ENCODE data around the gene TCIRG1.
"Not testable (repeated sequence)": the region's sequence is repeated elsewhere in the genome, so short reads cannot be mapped to it uniquely, and the experiment has no call there.

The TCIRG1 gene

GRCh38 chr11:68056317-68057285, 17.8 kb downstream of the TCIRG1 start:
- DNase-seq = no peak

- no peak for DNase-seq
Observed at GRCh38 chr11:68057807-68058206, 19.0 kb downstream of the TCIRG1 start.

- DNase-seq = no peak
Observed at GRCh38 chr11:68061508-68061907, 22.7 kb downstream of the TCIRG1 start.

GRCh38 chr11:68064926-68065325, 26.1 kb downstream of the TCIRG1 start:
- no peak for DNase-seq

- no peak for DNase-seq
Observed at GRCh38 chr11:68065841-68066240, 27.0 kb downstream of the TCIRG1 start.

GRCh38 chr11:68066742-68067141, 27.9 kb downstream of the TCIRG1 start:
- DNase-seq = no peak

GRCh38 chr11:68067991-68068390, 29.2 kb downstream of the TCIRG1 start:
- no peak for DNase-seq

GRCh38 chr11:68071281-68072048, 32.6 kb downstream of the TCIRG1 start:
- DNase-seq = no peak

GRCh38 chr11:68074584-68075352, 35.9 kb downstream of the TCIRG1 start:
- DNase-seq = no peak

GRCh38 chr11:68076371-68077042, 37.7 kb downstream of the TCIRG1 start:
- no peak for DNase-seq

GRCh38 chr11:68077617-68078582, 39.1 kb downstream of the TCIRG1 start:
- DNase-seq = no peak

GRCh38 chr11:68080860-68081259, 42.0 kb downstream of the TCIRG1 start:
- no peak for DNase-seq

- no peak for DNase-seq
Observed at GRCh38 chr11:68081691-68082090, 42.9 kb downstream of the TCIRG1 start.

GRCh38 chr11:68082481-68082880, 43.7 kb downstream of the TCIRG1 start:
- no peak for DNase-seq

GRCh38 chr11:68083517-68083916, 44.7 kb downstream of the TCIRG1 start:
- no peak for DNase-seq

GRCh38 chr11:68089679-68090078, 50.9 kb downstream of the TCIRG1 start:
- DNase-seq = no peak

- DNase-seq = no peak
Observed at GRCh38 chr11:68090287-68090686, 51.5 kb downstream of the TCIRG1 start.

GRCh38 chr11:68090706-68091105, 51.9 kb downstream of the TCIRG1 start:
- DNase-seq = no peak

- no peak for DNase-seq
Observed at GRCh38 chr11:68092411-68092810, 53.6 kb downstream of the TCIRG1 start.

GRCh38 chr11:68092946-68093345, 54.1 kb downstream of the TCIRG1 start:
- DNase-seq = not testable (repeated sequence)

GRCh38 chr11:68093565-68093964, 54.7 kb downstream of the TCIRG1 start:
- DNase-seq = no peak

All from NCI-H187 (cell line).